ENCODE measurements around the gene MAP4K4.

MAP4K4 gene

GRCh38 chr2:101846973-101847372 lies 149.5 kb downstream of the MAP4K4 start:
- TF ChIP-seq POLR2A (IDR thresholded peaks at IDR 0.05; ENCODE audit: low read length) (no peak), GATA1 (IDR thresholded peaks at IDR 0.05; ENCODE audit: low read depth, low read length) (no peak)
- DNase-seq: no peak

- no peak for DNase-seq
- TF ChIP-seq GATA1 (IDR thresholded peaks at IDR 0.05; ENCODE audit: low read depth, low read length) (no peak), POLR2A (IDR thresholded peaks at IDR 0.05; ENCODE audit: low read length) (no peak)
Observed at GRCh38 chr2:101847661-101848339, 150.3 kb downstream of the MAP4K4 start.

GRCh38 chr2:101848769-101849410 lies 151.4 kb downstream of the MAP4K4 start:
- no peak for DNase-seq
- TF ChIP-seq POLR2A (IDR thresholded peaks at IDR 0.05; ENCODE audit: low read length) (no peak), GATA1 (IDR thresholded peaks at IDR 0.05; ENCODE audit: low read depth, low read length) (no peak)

- TF ChIP-seq POLR2A (IDR thresholded peaks at IDR 0.05; ENCODE audit: low read length) (no peak), GATA1 (IDR thresholded peaks at IDR 0.05; ENCODE audit: low read depth, low read length) (no peak)
- no peak for DNase-seq
Observed at GRCh38 chr2:101850450-101850849, 152.9 kb downstream of the MAP4K4 start.

- TF ChIP-seq GATA1 (IDR thresholded peaks at IDR 0.05; ENCODE audit: low read depth, low read length) (no peak), POLR2A (IDR thresholded peaks at IDR 0.05; ENCODE audit: low read length) (no peak)
- DNase-seq: no peak
Observed at GRCh38 chr2:101850991-101851390, 153.5 kb downstream of the MAP4K4 start.

- no peak for DNase-seq
- TF ChIP-seq POLR2A (IDR thresholded peaks at IDR 0.05; ENCODE audit: low read length) (no peak), GATA1 (IDR thresholded peaks at IDR 0.05; ENCODE audit: low read depth, low read length) (no peak)
Observed at GRCh38 chr2:101852824-101853223, 155.3 kb downstream of the MAP4K4 start.

DNA sequence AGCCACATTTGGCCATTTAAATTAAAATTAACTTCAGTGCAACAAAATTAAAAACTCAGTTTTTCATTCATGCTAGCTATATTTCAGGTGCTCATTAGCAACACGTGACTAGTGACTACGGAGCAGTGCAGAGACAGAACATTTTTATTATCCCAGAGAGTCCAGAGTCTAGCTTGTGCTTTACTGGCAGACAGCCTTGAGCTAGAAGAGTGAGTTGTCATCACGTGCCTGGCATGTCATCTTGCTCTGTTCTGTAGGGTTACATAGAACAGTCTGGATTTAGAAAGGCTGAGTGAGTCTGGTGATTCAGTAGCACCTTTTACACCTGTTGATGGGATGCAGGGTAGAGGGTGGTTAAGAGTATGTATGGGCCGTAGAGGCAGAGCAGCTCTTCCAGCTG lies 157.4 kb downstream of the MAP4K4 start:
- DNase-seq: no peak
- TF ChIP-seq GATA1 (IDR thresholded peaks at IDR 0.05; ENCODE audit: low read depth, low read length) (no peak), POLR2A (IDR thresholded peaks at IDR 0.05; ENCODE audit: low read length) (no peak)

DNA sequence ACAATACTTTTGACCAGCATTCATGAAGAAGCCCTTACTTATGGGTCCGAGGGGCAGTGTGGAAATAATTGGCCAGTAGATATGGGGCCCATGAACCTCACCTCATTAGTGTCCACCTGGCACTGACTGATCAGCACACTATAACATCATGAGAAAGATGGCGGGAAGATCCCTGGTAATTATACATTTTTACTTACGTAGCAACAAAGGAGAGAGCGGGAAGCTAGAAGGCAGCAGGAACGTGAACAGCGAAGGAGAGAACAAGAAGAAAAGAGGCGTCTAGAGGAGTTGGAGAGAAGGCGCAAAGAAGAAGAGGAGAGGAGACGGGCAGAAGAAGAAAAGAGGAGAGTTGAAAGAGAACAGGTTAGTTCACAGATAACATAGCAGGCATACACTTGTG lies 158.3 kb downstream of the MAP4K4 start:
- no peak for DNase-seq
- no peak for TF ChIP-seq POLR2A (IDR thresholded peaks at IDR 0.05; ENCODE audit: low read length)

GRCh38 chr2:101858246-101858645 lies 160.7 kb downstream of the MAP4K4 start:
- no peak for DNase-seq
- TF ChIP-seq GATA1 (IDR thresholded peaks at IDR 0.05; ENCODE audit: low read depth, low read length) (no peak), POLR2A (IDR thresholded peaks at IDR 0.05; ENCODE audit: low read length) (no peak)

GRCh38 chr2:101858910-101859309 lies 161.4 kb downstream of the MAP4K4 start:
- no peak for TF ChIP-seq POLR2A (IDR thresholded peaks at IDR 0.05; ENCODE audit: low read length)
- no peak for TF ChIP-seq GATA1 (IDR thresholded peaks at IDR 0.05; ENCODE audit: low read depth, low read length)
- no peak for DNase-seq

DNA sequence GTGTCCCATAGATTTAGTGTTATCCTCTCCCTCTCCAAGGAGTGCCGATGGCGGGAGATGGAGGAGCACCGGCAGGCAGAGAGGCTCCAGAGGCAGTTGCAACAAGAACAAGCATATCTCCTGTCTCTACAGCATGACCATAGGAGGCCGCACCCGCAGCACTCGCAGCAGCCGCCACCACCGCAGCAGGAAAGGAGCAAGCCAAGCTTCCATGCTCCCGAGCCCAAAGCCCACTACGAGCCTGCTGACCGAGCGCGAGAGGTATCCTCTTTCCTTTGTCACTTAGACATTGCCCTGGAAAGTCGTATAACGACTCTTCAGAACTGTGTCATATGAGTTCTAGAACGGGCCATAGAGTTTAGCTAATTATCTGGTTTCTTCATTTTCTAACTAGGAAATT lies 162.1 kb downstream of the MAP4K4 start:
- DNase-seq: no peak
- TF ChIP-seq POLR2A (IDR thresholded peaks at IDR 0.05; ENCODE audit: low read length) (no peak), GATA1 (IDR thresholded peaks at IDR 0.05; ENCODE audit: low read depth, low read length) (no peak)

GRCh38 chr2:101860157-101860556 lies 162.7 kb downstream of the MAP4K4 start:
- DNase-seq: no peak
- no peak for TF ChIP-seq POLR2A (IDR thresholded peaks at IDR 0.05; ENCODE audit: low read length)
- TF ChIP-seq GATA1 (IDR thresholded peaks at IDR 0.05; ENCODE audit: low read depth, low read length): no peak

- DNase-seq: no peak
- TF ChIP-seq POLR2A (IDR thresholded peaks at IDR 0.05; ENCODE audit: low read length): no peak
Observed at GRCh38 chr2:101860782-101861181, 163.3 kb downstream of the MAP4K4 start.

DNA sequence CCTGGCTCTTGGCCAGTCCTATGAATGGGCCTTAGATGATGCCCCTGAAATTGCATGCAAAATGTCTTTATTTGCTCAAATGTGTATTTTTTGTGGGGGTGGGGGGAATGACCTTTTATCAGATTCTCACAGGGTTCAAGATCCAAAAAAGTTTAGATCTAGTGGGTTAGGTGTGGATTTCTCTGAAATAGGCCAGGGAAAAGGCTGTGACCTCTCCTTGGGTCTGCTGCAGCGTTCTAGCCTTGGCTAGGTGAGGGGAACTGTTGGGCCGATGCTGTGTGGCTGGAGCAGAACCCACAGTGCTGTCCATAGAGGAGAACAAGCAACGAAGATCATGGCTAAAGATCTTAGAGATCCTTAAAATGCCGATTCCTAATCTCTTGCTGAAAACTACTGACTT lies 163.9 kb downstream of the MAP4K4 start:
- DNase-seq: no peak
- no peak for TF ChIP-seq POLR2A (IDR thresholded peaks at IDR 0.05; ENCODE audit: low read length)
- no peak for TF ChIP-seq GATA1 (IDR thresholded peaks at IDR 0.05; ENCODE audit: low read depth, low read length)

GRCh38 chr2:101863534-101863933 lies 166.0 kb downstream of the MAP4K4 start:
- no peak for DNase-seq
- no peak for TF ChIP-seq POLR2A (IDR thresholded peaks at IDR 0.05; ENCODE audit: low read length)
- no peak for TF ChIP-seq GATA1 (IDR thresholded peaks at IDR 0.05; ENCODE audit: low read depth, low read length)

Data from erythroblast (primary cell).